ENCODE data around the gene ALDH4A1. TPM values are rescaled to one million over a fixed set of nuclear protein-coding genes. Genes with fewer than 3 reads are reported as not detected.
A peak's percentile ranks its signal among the peaks of the same experiment; 100 is the strongest.

The ALDH4A1 gene
- total and polyA plus RNA-seq, 9 of the 15 experiments (the other 6 are each of a cell fraction or from before 2014, with no cell fraction given) = 0.27 to 31.4 (median 16.6) TPM

DNA sequence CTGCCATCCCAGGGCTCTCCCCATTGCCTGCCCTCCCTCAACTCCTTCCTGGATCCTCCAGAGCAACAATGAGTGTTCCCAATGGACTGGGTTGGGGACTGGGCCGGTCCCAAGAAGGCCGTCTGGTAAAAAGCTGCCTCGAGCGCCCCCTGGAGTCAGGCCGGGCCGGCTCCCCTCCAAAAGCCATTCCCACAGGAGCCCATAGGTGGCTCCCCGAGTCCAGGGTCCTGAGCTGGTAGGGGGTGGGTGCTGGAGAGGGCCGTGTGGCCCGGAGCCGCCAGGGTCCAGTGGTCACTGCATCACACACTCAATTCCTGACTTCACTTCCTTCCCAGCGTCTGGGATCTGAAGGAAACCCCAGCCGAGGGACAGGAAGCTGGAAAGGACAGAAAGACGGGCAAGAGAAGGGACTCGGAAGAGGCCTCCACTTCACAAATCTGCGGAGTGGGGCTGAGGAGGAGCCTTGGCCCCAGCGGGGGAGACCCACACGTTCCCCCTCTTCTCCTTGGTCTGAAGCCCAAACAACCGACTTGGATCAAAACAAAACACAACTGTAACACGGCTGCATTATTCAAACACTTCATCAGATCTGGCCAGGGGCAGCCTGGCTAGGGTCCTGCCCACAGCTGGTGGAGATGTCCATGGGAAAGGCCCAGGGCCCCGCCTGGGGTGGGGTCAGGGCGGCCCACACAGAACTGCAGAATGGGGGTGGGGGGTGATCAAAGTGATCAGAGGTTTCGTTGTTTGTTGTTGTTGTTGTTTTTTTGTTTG lies 10.9 kb upstream of the ALDH4A1 start (continued):
- TF ChIP-seq ZNF589 (CRISPR knock-in tag; IDR thresholded peaks at IDR 0.05; ENCODE audit: low read depth) (no peak), NR2F6 (CRISPR knock-in tag; IDR thresholded peaks at IDR 0.05) (no peak), KAT2B (IDR thresholded peaks at IDR 0.05; ENCODE audit: low read depth, low read length) (no peak), ZFP91 (CRISPR knock-in tag; IDR thresholded peaks at IDR 0.05) (no peak), ZBTB1 (CRISPR knock-in tag; IDR thresholded peaks at IDR 0.05; ENCODE audit: borderline replicate concordance, low read depth) (no peak), POLR2G (IDR thresholded peaks at IDR 0.05; ENCODE audit: low read depth, low read length) (peak; percentile 32; the same call in 1 of the 2 replicates), PTTG1 (tag; IDR thresholded peaks at IDR 0.05; ENCODE audit: low read depth) (no peak), SMAD2 (IDR thresholded peaks at IDR 0.05; ENCODE audit: low read depth, low read length) (no peak), PRMT5 (CRISPR knock-in tag; IDR thresholded peaks at IDR 0.05) (no peak), BRF1 (IDR thresholded peaks at IDR 0.05; ENCODE audit: borderline replicate concordance, extremely low read depth, insufficient read length) (no peak), BRF2 (IDR thresholded peaks at IDR 0.05; ENCODE audit: borderline replicate concordance, insufficient read depth, insufficient read length) (no peak), TAF9B (IDR thresholded peaks at IDR 0.05; ENCODE audit: partially characterized antibody) (no peak), BRD9 (IDR thresholded peaks at IDR 0.05; ENCODE audit: low read depth, partially characterized antibody) (peak; percentile 40), ZNF444 (CRISPR knock-in tag; IDR thresholded peaks at IDR 0.05) (no peak), RAD21 (CRISPR knock-in tag; conservative IDR thresholded peaks at IDR 0.05 in 1 of 2, IDR thresholded peaks at IDR 0.05 in 1 of 2) (peak; percentile 94 to 99), ZNF24 (IDR thresholded peaks at IDR 0.05) (0 out of 2 replicates have a peak, but pooled peaks have one; percentile 22), IRF9 (tag; IDR thresholded peaks at IDR 0.05) (no peak), CREB3L1 (IDR thresholded peaks at IDR 0.05; ENCODE audit: borderline replicate concordance, low read depth) (no peak)
- TF ChIP-seq, protein P1, sequence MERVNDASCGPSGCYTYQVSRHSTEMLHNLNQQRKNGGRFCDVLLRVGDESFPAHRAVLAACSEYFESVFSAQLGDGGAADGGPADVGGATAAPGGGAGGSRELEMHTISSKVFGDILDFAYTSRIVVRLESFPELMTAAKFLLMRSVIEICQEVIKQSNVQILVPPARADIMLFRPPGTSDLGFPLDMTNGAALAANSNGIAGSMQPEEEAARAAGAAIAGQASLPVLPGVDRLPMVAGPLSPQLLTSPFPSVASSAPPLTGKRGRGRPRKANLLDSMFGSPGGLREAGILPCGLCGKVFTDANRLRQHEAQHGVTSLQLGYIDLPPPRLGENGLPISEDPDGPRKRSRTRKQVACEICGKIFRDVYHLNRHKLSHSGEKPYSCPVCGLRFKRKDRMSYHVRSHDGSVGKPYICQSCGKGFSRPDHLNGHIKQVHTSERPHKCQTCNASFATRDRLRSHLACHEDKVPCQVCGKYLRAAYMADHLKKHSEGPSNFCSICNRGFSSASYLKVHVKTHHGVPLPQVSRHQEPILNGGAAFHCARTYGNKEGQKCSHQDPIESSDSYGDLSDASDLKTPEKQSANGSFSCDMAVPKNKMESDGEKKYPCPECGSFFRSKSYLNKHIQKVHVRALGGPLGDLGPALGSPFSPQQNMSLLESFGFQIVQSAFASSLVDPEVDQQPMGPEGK (CRISPR knock-in tag; IDR thresholded peaks at IDR 0.05; ENCODE audit: borderline replicate concordance) = no peak
